Mucosa of descending colon (tissue), 3 donors: ENCODE results near the gene HIGD1B. TPM values are rescaled to one million over a fixed set of nuclear protein-coding genes. Genes with fewer than 3 reads are reported as not detected.

Source experiments
- ATAC-seq: fragments of 200-7000 bp; cut with Tn5 transposase; one replicate; pipeline ENCODE4 v1.9.1; 2020; ENCODE audit warnings: mild to moderate bottlenecking, moderate library complexity
- DNase-seq, 3 donors: peaks; one replicate each; pipeline ENCODE4 v3.0.0-alpha.2; 2020
- H3K36me3 ChIP-seq: fragments of 200-600 bp; one replicate; pipeline ENCODE4 v1.8.0; 2021; ENCODE audit warnings: low read depth, mild to moderate bottlenecking
- H3K4me1 ChIP-seq: fragments of 200-600 bp; one replicate; pipeline ENCODE4 v1.8.0; 2021; ENCODE audit warnings: low read depth, mild to moderate bottlenecking
- H3K4me3 ChIP-seq: fragments of 200-600 bp; one replicate; pipeline ENCODE4 v1.8.0; 2021; ENCODE audit warnings: mild to moderate bottlenecking
- H3K9me3 ChIP-seq: fragments of 200-600 bp; one replicate; pipeline ENCODE4 v1.8.0; 2021; ENCODE audit warnings: mild to moderate bottlenecking
- CTCF ChIP-seq: fragments of 200-600 bp; IDR thresholded peaks from one replicate; pipeline ENCODE4 v1.8.0; 2022; ENCODE audit warnings: antibody characterized with exemption, mild to moderate bottlenecking
- intact Hi-C, 2 donors: fragments of 100-400 bp; cut with DNase I in 1 of 2; cut with micrococcal nuclease in 1 of 2; formaldehyde crosslinking; loops; one replicate each; pipeline versions ENCODE4 v1.11.0 to v1.11.1; 2022; cut with DNase I, micrococcal nuclease
- total RNA-seq, 3 donors: library from RNA; stranded (reverse); fragmentation: NEBNext Ultra II Directional in 2 of 3; extraction: Animal tissue kit (Norgen Biotek cat#: 25700) in 2 of 3; gene quantifications; one replicate each; pipeline versions ENCODE4 v1.2.1 to v1.2.4, GENCODE V29; 2021 to 2023
- donor health status: DM: no; HTN: no; CAD: no; lungs with moderate emphysema.
- donor health status: DM: no; HTN: no; CAD: no.
- donor health status: DM: no; HTN: yes; CAD: no.

The HIGD1B gene
- total RNA-seq, 3 donors from 2014 or later = 1.6 TPM; not detected in 2

- no peak for DNase-seq
- TF ChIP-seq CTCF = no peak
- no peaks in the 10 kb centered on the region for H3K36me3 ChIP-seq
- no peak overlapping the region for H3K4me3 ChIP-seq
- no peaks in the 10 kb centered on the region for H3K9me3 ChIP-seq
- no peak for ATAC-seq
- peaks cover 7% of the 10 kb centered on the region for H3K4me1 ChIP-seq
- intact Hi-C loops = no loop called here
Observed at GRCh38 chr17:44894642-44895041, 47.0 kb downstream of the HIGD1B start.

- TF ChIP-seq CTCF = no peak
- Histone ChIP-seq H3K9me3 (no peaks in the 10 kb centered on the region), H3K4me1 (peaks cover 14% of the 10 kb centered on the region), H3K36me3 (no peaks in the 10 kb centered on the region), H3K4me3 (peak overlapping the region; percentile 31)
- ATAC-seq (no peak), DNase-seq (no peak)
- intact Hi-C loops = no loop called here
Observed at GRCh38 chr17:44898768-44899073, 51.0 kb downstream of the HIGD1B start.

- TF ChIP-seq CTCF = no peak
- DNase-seq = peak; percentile 94 to 96 (median 95)
Observed at GRCh38 chr17:44899074-44899782, 51.5 kb downstream of the HIGD1B start, which contains the start of gene EFTUD2. Gene EFTUD2 (minus strand): TSS chr17:44899445. CDS start chr17:44894521, 4,924 bp downstream.

More at GRCh38 chr17:44899074-44899782, 51.5 kb downstream of the HIGD1B start, which contains the start of gene EFTUD2:
- ATAC-seq = peak; percentile 97
- Histone ChIP-seq H3K4me1 (peaks cover 14% of the 10 kb centered on the region), H3K36me3 (no peaks in the 10 kb centered on the region), H3K9me3 (no peaks in the 10 kb centered on the region), H3K4me3 (peak within 1 kb of the TSS; percentile 31)
- intact Hi-C loops = no loop called here

Other genes with a start within 250 kb of the HIGD1B start
- gene MEIOC, start 191.4 kb upstream of the HIGD1B start, total RNA-seq = under 1 TPM in 1 of 3 donors, not detected in 2; 0.16 TPM
- gene CCDC43, start 158.1 kb upstream of the HIGD1B start, total RNA-seq = 10 to 100 TPM; 14.3 to 19.1 (median 18.7) TPM
- gene DBF4B, start 139.2 kb upstream of the HIGD1B start, total RNA-seq = 10 to 100 TPM in 1 of 3 donors, 1 to 10 TPM in 2; 4.9 to 10.2 (median 7.2) TPM
- gene ADAM11, start 88.9 kb upstream of the HIGD1B start, total RNA-seq = 1 to 10 TPM in 1 of 3 donors, under 1 TPM in 1, not detected in 1; 0.17 to 4.7 TPM
- 100 to 1,000 TPM in 1 of 3 donors, 1 to 10 TPM in 2; 2.2 to 140 (median 5.7) TPM for gene GJC1, start 17.6 kb upstream of the HIGD1B start, total RNA-seq
- gene EFTUD2, start 51.6 kb downstream of the HIGD1B start, total RNA-seq = 10 to 100 TPM; 66.3 to 88.1 (median 82.0) TPM
- under 1 TPM in 2 of 3 donors, not detected in 1; 0.23 to 0.47 TPM for gene GFAP, start 67.6 kb downstream of the HIGD1B start, total RNA-seq
- 10 to 100 TPM in 1 of 3 donors, 1 to 10 TPM in 2; 2.2 to 10.3 (median 4.6) TPM for gene KIF18B, start 99.9 kb downstream of the HIGD1B start, total RNA-seq
- 1 to 10 TPM in 1 of 3 donors, under 1 TPM in 2; 0.29 to 6.5 (median 0.60) TPM for gene C1QL1, start 120.4 kb downstream of the HIGD1B start, total RNA-seq
- gene DCAKD, start 203.7 kb downstream of the HIGD1B start, total RNA-seq = 10 to 100 TPM; 21.6 to 29.0 (median 24.8) TPM
- 10 to 100 TPM; 47.0 to 94.0 (median 76.1) TPM for gene NMT1, start 213.4 kb downstream of the HIGD1B start, total RNA-seq